ENCODE results near the gene PDK4.
"Not testable (repeated sequence)": the region's sequence is repeated elsewhere in the genome, so short reads cannot be mapped to it uniquely, and the experiment has no call there.

The PDK4 gene

GRCh38 chr7:95569720-95570119 is 26.6 kb downstream of the PDK4 start:
- no peak for DNase-seq (ENCODE audit: low read depth in 2 of 2)

- DNase-seq (ENCODE audit: low read depth in 2 of 2), result no peak
Observed at GRCh38 chr7:95560674-95561073, 35.6 kb downstream of the PDK4 start.

- DNase-seq (ENCODE audit: low read depth in 2 of 2), result no peak
Observed at GRCh38 chr7:95558864-95559263, 37.5 kb downstream of the PDK4 start.

GRCh38 chr7:95556777-95557176 is 39.5 kb downstream of the PDK4 start:
- no peak for DNase-seq (ENCODE audit: low read depth in 2 of 2)

- DNase-seq (ENCODE audit: low read depth in 2 of 2), result no peak
Observed at GRCh38 chr7:95553939-95554338, 42.4 kb downstream of the PDK4 start.

- not testable (repeated sequence) for DNase-seq (ENCODE audit: low read depth in 2 of 2)
Observed at GRCh38 chr7:95552010-95552926, 44.0 kb downstream of the PDK4 start.

- DNase-seq (ENCODE audit: low read depth in 2 of 2), result no peak
Observed at GRCh38 chr7:95550546-95550945, 45.8 kb downstream of the PDK4 start.

GRCh38 chr7:95549818-95550529 is 46.3 kb downstream of the PDK4 start:
- no peak for DNase-seq (ENCODE audit: low read depth in 2 of 2)

GRCh38 chr7:95547361-95548348 is 48.7 kb downstream of the PDK4 start:
- DNase-seq (ENCODE audit: low read depth in 2 of 2), result no peak

GRCh38 chr7:95546647-95547046 is 49.7 kb downstream of the PDK4 start:
- no peak for DNase-seq (ENCODE audit: low read depth in 2 of 2)

GRCh38 chr7:95545673-95546072 is 50.6 kb downstream of the PDK4 start:
- no peak for DNase-seq (ENCODE audit: low read depth in 2 of 2)

- no peak for DNase-seq (ENCODE audit: low read depth in 2 of 2)
Observed at GRCh38 chr7:95545007-95545615, 51.2 kb downstream of the PDK4 start.

GRCh38 chr7:95544171-95544570 is 52.1 kb downstream of the PDK4 start:
- DNase-seq (ENCODE audit: low read depth in 2 of 2), result no peak

- DNase-seq (ENCODE audit: low read depth in 2 of 2), result no peak
Observed at GRCh38 chr7:95543312-95543711, 53.0 kb downstream of the PDK4 start.

GRCh38 chr7:95540366-95540765 is 56.0 kb downstream of the PDK4 start:
- no peak for DNase-seq (ENCODE audit: low read depth in 2 of 2)

- DNase-seq (ENCODE audit: low read depth in 2 of 2), result no peak
Observed at GRCh38 chr7:95539426-95539825, 56.9 kb downstream of the PDK4 start.

GRCh38 chr7:95537468-95537867 is 58.8 kb downstream of the PDK4 start:
- no peak for DNase-seq (ENCODE audit: low read depth in 2 of 2)

GRCh38 chr7:95536656-95537311 is 59.5 kb downstream of the PDK4 start:
- no peak for DNase-seq (ENCODE audit: low read depth in 2 of 2)

GRCh38 chr7:95535662-95536061 is 60.7 kb downstream of the PDK4 start:
- DNase-seq (ENCODE audit: low read depth in 2 of 2), result no peak

- DNase-seq (ENCODE audit: low read depth in 2 of 2), result no peak
Observed at GRCh38 chr7:95534796-95535195, 61.5 kb downstream of the PDK4 start.
